WTC11 (cell line): ENCODE measurements around the gene PHRF1. TPM values are rescaled to one million over a fixed set of nuclear protein-coding genes. Genes with fewer than 3 reads are reported as not detected.

Source experiments
- ATAC-seq: fragments of 200-7000 bp; cut with Tn5 transposase; 2 replicates; pipeline ENCODE4 v1.10.0; 2021; ENCODE audit warnings: mild to moderate bottlenecking, moderate library complexity
- CTCF ChIA-PET: fragments of 300-600 bp; sonication (Branson Sonifier 250); formaldehyde crosslinking; loops from one replicate; lab custom pipeline; 2021; ENCODE audit warnings: antibody characterized with exemption; lab: Charles Lee
- POLR2A ChIA-PET: fragments of 350-600 bp; sonication (Branson Sonifier 250); formaldehyde crosslinking; loops from one replicate; lab custom pipeline; 2021; ENCODE audit warnings: antibody characterized with exemption; lab: Charles Lee
- DNase-seq: peaks from one replicate; pipeline ENCODE4 v3.0.0; 2021; ENCODE audit warnings: low spot score
- H3K27ac Mint-ChIP-seq: 2 replicates; pipeline ENCODE4 v1.8.0; 2021; ENCODE audit warnings: mixed read lengths
- H3K27me3 Mint-ChIP-seq: 2 replicates; pipeline ENCODE4 v1.8.0; 2021; ENCODE audit warnings: low read depth, mild to moderate bottlenecking, moderate library complexity, mixed read lengths
- H3K36me3 Mint-ChIP-seq: 2 replicates; pipeline ENCODE4 v1.8.0; 2021; ENCODE audit warnings: mixed read lengths
- H3K4me1 Mint-ChIP-seq: 2 replicates; pipeline ENCODE4 v1.8.0; 2022; ENCODE audit warnings: mixed read lengths
- H3K4me3 Mint-ChIP-seq: 2 replicates; pipeline ENCODE4 v1.8.0; 2021; ENCODE audit warnings: mild to moderate bottlenecking, moderate library complexity, mixed read lengths
- H3K9me3 Mint-ChIP-seq: 2 replicates; pipeline ENCODE4 v1.8.0; 2021; ENCODE audit warnings: mixed read lengths
- ETV6 ChIP-seq: sonication (generic); formaldehyde crosslinking; IDR thresholded peaks from 2 replicates; pipeline ENCODE4 v1.8.1; 2022; ENCODE audit warnings: mild to moderate bottlenecking, missing genetic modification reagents
- FOXJ3 ChIP-seq: sonication (generic); formaldehyde crosslinking; IDR thresholded peaks from 2 replicates; pipeline ENCODE4 v1.9.0; 2021; ENCODE audit warnings: missing genetic modification reagents, mild to moderate bottlenecking, borderline replicate concordance
- GRHL2 ChIP-seq: fragments of 250-450 bp; sonication (Bioruptor Pico); IDR thresholded peaks from 2 replicates; pipeline ENCODE4 v1.8.0; 2022; ENCODE audit warnings: mild to moderate bottlenecking, moderate library complexity; ENCODE audit not compliant: insufficient replicate concordance, severe bottlenecking
- HMGA2 ChIP-seq: fragments of 250-450 bp; sonication (Bioruptor Pico); IDR thresholded peaks from 2 replicates; pipeline ENCODE4 v1.4.0; 2021; ENCODE audit warnings: mild to moderate bottlenecking, moderate library complexity
- MXD4 ChIP-seq: fragments of 250-450 bp; sonication (Bioruptor Pico); IDR thresholded peaks from 2 replicates; pipeline ENCODE4 v1.8.0; 2021; ENCODE audit warnings: mild to moderate bottlenecking, moderate library complexity, borderline replicate concordance
- NFATC4 ChIP-seq: fragments of 250-450 bp; sonication (Bioruptor Pico); IDR thresholded peaks from 2 replicates; pipeline ENCODE4 v1.9.0; 2021; ENCODE audit warnings: mild to moderate bottlenecking
- NR1H2 ChIP-seq: sonication (generic); formaldehyde crosslinking; IDR thresholded peaks from 2 replicates; pipeline ENCODE4 v1.9.0; 2021; ENCODE audit warnings: mild to moderate bottlenecking, moderate library complexity, missing genetic modification reagents
- NR2C2 ChIP-seq: sonication (generic); formaldehyde crosslinking; IDR thresholded peaks from 2 replicates; pipeline ENCODE4 v1.8.0; 2022; ENCODE audit warnings: mild to moderate bottlenecking, missing genetic modification reagents
- RELA ChIP-seq: sonication (generic); formaldehyde crosslinking; IDR thresholded peaks from 2 replicates; pipeline ENCODE4 v1.8.1; 2022; ENCODE audit warnings: missing genetic modification reagents, mild to moderate bottlenecking, borderline replicate concordance
- SMAD4 ChIP-seq: sonication (generic); formaldehyde crosslinking; IDR thresholded peaks from 2 replicates; pipeline ENCODE4 v1.8.0; 2022; ENCODE audit warnings: mild to moderate bottlenecking, missing genetic modification reagents
- TCF7 ChIP-seq: sonication (generic); formaldehyde crosslinking; IDR thresholded peaks from 2 replicates; pipeline ENCODE4 v1.8.0; 2022; ENCODE audit warnings: mild to moderate bottlenecking, low read depth, missing genetic modification reagents, moderate library complexity
- TEAD4 ChIP-seq: sonication (generic); formaldehyde crosslinking; IDR thresholded peaks from 2 replicates; pipeline ENCODE4 v1.8.0; 2022; ENCODE audit warnings: mild to moderate bottlenecking, missing genetic modification reagents
- ZBTB21 ChIP-seq: sonication (generic); formaldehyde crosslinking; IDR thresholded peaks from 2 replicates; pipeline ENCODE4 v1.8.1; 2023; ENCODE audit warnings: mild to moderate bottlenecking, missing genetic modification reagents, borderline replicate concordance
- ZNF138 ChIP-seq: sonication (generic); formaldehyde crosslinking; conservative IDR thresholded peaks from 2 replicates; pipeline ENCODE4 v1.8.1; 2022; ENCODE audit warnings: mild to moderate bottlenecking, moderate library complexity, missing genetic modification reagents
- ZNF263 ChIP-seq: sonication (generic); formaldehyde crosslinking; IDR thresholded peaks from 2 replicates; pipeline ENCODE4 v1.8.1; 2022; ENCODE audit warnings: low read depth, mild to moderate bottlenecking, moderate library complexity, missing genetic modification reagents
- ZNF317 ChIP-seq: sonication (generic); formaldehyde crosslinking; IDR thresholded peaks from 2 replicates; pipeline ENCODE4 v1.8.1; 2023; ENCODE audit warnings: low read depth, mild to moderate bottlenecking, moderate library complexity, missing genetic modification reagents, borderline replicate concordance
- total RNA-seq: library from RNA; stranded (reverse); gene quantifications from 3 replicates; pipeline ENCODE4 v1.2.3, GENCODE V29; 2021
- TF ChIP-seq, protein P1 (sequence below): fragments of 250-450 bp; sonication (Bioruptor Pico); IDR thresholded peaks from 2 replicates; pipeline ENCODE4 v1.9.0; 2021; ENCODE audit warnings: mild to moderate bottlenecking, borderline replicate concordance
- TF ChIP-seq, protein P2 (sequence below): sonication (generic); formaldehyde crosslinking; IDR thresholded peaks from 2 replicates; pipeline ENCODE4 v1.8.1; 2022; ENCODE audit warnings: low read depth, mild to moderate bottlenecking, moderate library complexity, missing genetic modification reagents, borderline replicate concordance
- TF ChIP-seq, protein P3 (sequence below): sonication (generic); formaldehyde crosslinking; IDR thresholded peaks from 2 replicates; pipeline ENCODE4 v1.8.0; 2022; ENCODE audit warnings: mild to moderate bottlenecking, missing genetic modification reagents
- TF ChIP-seq, protein P4 (sequence below): sonication (generic); formaldehyde crosslinking; IDR thresholded peaks from 2 replicates; pipeline ENCODE4 v1.8.1; 2023; ENCODE audit warnings: mild to moderate bottlenecking, missing genetic modification reagents, moderate library complexity
- TF ChIP-seq, protein P5 (sequence below): sonication (generic); formaldehyde crosslinking; IDR thresholded peaks from 2 replicates; pipeline ENCODE4 v1.8.0; 2022; ENCODE audit warnings: mild to moderate bottlenecking, missing genetic modification reagents
- TF ChIP-seq, protein P6 (sequence below): sonication (generic); formaldehyde crosslinking; IDR thresholded peaks from 2 replicates; pipeline ENCODE4 v1.8.1; 2023; ENCODE audit warnings: mild to moderate bottlenecking, missing genetic modification reagents, moderate library complexity
- TF ChIP-seq, protein P7 (sequence below): fragments of 250-450 bp; sonication (Bioruptor Pico); IDR thresholded peaks from 2 replicates; pipeline ENCODE4 v1.9.0; 2021; ENCODE audit warnings: mild to moderate bottlenecking
- TF ChIP-seq, protein P8 (sequence below): sonication (generic); formaldehyde crosslinking; IDR thresholded peaks from 2 replicates; pipeline ENCODE4 v1.8.0; 2022; ENCODE audit warnings: mild to moderate bottlenecking, missing genetic modification reagents

Gene PHRF1
- total RNA-seq, 1 experiment from 2014 or later: 46.9 TPM

DNA sequence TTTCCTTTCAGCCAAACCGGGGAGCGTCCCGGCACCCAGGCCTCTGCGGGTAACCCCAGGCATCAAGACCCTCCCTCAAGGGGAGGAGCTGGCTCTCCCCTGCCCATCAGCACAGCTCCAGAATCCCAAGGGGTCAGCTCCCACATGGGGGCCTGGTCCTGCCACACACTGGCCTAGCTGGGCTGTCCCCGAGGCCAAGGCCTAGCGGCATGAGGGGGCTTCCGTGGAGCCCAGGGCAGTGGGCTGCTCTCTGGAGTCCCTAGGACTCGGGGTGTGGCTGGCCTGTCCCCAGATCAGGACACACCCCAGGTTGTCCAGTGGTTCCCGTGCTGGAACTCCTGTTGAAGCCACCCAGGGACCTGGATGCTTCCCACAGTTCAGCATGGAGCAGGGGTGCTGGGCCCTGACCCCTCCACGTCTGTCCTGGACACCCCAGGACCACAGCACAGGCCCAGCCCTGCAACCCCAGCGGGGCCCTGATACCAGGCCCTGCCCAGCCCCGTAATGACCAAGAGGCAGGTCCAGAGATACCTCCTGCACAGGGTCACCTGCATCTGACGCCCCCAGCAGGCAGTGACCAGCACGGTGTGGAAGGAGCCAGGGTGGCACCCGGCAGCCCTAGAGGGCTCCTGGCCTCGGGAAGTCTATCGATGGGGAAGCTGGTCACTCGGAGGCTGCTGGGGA is 46.4 kb upstream of the PHRF1 start:
- ChIA-PET CTCF (no interaction called here), POLR2A (no interaction called here)
- peaks cover 3% of the 10 kb centered on the region; the same call in 1 of the 2 replicates for H3K27me3 Mint-ChIP-seq
- DNase-seq: no peak
- H3K27ac Mint-ChIP-seq: no peak overlapping the region
- no peak overlapping the region for H3K4me3 Mint-ChIP-seq
- no peaks in the 10 kb centered on the region for H3K4me1 Mint-ChIP-seq
- H3K36me3 Mint-ChIP-seq: peaks cover 5% of the 10 kb centered on the region; the same call in 1 of the 2 replicates
- H3K9me3 Mint-ChIP-seq: no peaks in the 10 kb centered on the region
- no peak for ATAC-seq
- TF ChIP-seq, protein P1, sequence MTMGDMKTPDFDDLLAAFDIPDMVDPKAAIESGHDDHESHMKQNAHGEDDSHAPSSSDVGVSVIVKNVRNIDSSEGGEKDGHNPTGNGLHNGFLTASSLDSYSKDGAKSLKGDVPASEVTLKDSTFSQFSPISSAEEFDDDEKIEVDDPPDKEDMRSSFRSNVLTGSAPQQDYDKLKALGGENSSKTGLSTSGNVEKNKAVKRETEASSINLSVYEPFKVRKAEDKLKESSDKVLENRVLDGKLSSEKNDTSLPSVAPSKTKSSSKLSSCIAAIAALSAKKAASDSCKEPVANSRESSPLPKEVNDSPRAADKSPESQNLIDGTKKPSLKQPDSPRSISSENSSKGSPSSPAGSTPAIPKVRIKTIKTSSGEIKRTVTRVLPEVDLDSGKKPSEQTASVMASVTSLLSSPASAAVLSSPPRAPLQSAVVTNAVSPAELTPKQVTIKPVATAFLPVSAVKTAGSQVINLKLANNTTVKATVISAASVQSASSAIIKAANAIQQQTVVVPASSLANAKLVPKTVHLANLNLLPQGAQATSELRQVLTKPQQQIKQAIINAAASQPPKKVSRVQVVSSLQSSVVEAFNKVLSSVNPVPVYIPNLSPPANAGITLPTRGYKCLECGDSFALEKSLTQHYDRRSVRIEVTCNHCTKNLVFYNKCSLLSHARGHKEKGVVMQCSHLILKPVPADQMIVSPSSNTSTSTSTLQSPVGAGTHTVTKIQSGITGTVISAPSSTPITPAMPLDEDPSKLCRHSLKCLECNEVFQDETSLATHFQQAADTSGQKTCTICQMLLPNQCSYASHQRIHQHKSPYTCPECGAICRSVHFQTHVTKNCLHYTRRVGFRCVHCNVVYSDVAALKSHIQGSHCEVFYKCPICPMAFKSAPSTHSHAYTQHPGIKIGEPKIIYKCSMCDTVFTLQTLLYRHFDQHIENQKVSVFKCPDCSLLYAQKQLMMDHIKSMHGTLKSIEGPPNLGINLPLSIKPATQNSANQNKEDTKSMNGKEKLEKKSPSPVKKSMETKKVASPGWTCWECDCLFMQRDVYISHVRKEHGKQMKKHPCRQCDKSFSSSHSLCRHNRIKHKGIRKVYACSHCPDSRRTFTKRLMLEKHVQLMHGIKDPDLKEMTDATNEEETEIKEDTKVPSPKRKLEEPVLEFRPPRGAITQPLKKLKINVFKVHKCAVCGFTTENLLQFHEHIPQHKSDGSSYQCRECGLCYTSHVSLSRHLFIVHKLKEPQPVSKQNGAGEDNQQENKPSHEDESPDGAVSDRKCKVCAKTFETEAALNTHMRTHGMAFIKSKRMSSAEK: no peak
- TF ChIP-seq HMGA2 (CRISPR knock-in tag): no peak
- TF ChIP-seq NR1H2 (CRISPR knock-in tag): no peak
- TF ChIP-seq, protein P2, sequence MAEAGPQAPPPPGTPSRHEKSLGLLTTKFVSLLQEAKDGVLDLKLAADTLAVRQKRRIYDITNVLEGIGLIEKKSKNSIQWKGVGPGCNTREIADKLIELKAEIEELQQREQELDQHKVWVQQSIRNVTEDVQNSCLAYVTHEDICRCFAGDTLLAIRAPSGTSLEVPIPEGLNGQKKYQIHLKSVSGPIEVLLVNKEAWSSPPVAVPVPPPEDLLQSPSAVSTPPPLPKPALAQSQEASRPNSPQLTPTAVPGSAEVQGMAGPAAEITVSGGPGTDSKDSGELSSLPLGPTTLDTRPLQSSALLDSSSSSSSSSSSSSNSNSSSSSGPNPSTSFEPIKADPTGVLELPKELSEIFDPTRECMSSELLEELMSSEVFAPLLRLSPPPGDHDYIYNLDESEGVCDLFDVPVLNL: no peak
- TF ChIP-seq, protein P3, sequence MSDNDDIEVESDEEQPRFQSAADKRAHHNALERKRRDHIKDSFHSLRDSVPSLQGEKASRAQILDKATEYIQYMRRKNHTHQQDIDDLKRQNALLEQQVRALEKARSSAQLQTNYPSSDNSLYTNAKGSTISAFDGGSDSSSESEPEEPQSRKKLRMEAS (CRISPR knock-in tag): no peak
- TF ChIP-seq NR2C2: no peak
- TF ChIP-seq ZBTB21 (CRISPR knock-in tag): no peak
- no peak for TF ChIP-seq TEAD4 (CRISPR knock-in tag)

DNA sequence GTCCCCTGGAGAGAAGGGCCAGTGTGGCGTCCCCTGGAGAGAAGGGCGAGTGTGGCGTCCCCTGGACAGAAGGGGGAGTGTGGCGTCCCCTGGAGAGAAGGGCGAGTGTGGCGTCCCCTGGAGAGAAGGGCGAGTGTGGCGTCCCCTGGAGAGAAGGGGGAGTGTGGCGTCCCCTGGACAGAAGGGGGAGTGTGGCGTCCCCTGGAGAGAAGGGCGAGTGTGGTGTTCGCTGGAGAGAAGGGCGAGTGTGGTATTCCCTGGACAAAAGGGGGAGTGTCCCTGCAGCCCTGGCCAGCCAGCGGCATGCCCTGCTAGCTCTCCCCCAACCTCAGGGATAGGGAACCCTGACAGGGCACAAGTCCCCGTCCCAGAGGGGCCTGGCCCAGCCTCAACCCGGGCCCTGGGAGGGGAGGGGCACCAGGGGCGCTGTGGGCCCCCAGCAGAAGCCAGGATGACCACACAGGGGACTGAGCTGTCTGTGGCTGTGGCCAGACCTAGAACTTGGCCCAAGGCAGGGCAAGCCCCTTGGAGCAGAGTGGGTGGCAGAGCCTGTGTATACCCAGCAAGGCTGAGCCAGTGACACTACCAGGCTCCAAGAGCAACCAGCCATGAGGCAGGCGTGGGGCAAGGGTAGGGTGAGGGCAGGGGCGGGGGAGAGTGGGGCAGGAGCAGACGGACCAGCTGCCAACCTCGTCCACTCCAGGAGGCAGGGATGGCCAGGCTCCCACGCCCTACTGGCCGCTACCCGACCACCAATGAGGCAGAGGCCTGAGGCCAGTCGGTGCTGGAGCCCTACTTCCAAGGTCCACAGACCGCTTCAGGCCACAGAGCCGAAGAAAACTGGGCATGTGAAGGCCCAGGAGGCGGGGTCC is 45.1 kb upstream of the PHRF1 start:
- Mint-ChIP-seq H3K4me1 (no peaks in the 10 kb centered on the region), H3K27me3 (peaks cover 2% of the 10 kb centered on the region), H3K9me3 (no peaks in the 10 kb centered on the region), H3K4me3 (no peak overlapping the region), H3K36me3 (peaks cover 5% of the 10 kb centered on the region; the same call in 1 of the 2 replicates), H3K27ac (no peak overlapping the region)
- CTCF ChIA-PET: interaction anchor here (1.3 kb wide), 1 partner anchor 124 kb away, joined by 4 read pairs; no protein-coding TSS in a partner anchor
- DNase-seq (peak; percentile 10), ATAC-seq (no peak)
- POLR2A ChIA-PET: no interaction called here
- TF ChIP-seq GRHL2 (CRISPR knock-in tag) (no peak), ETV6 (CRISPR knock-in tag) (no peak), ZNF317 (no peak), RELA (CRISPR knock-in tag) (no peak), MXD4 (CRISPR knock-in tag) (no peak), TCF7 (no peak), ZNF263 (CRISPR knock-in tag) (no peak), SMAD4 (CRISPR knock-in tag) (no peak), FOXJ3 (CRISPR knock-in tag) (no peak), NFATC4 (CRISPR knock-in tag) (no peak), ZNF138 (CRISPR knock-in tag) (no peak)
- TF ChIP-seq, protein P4, sequence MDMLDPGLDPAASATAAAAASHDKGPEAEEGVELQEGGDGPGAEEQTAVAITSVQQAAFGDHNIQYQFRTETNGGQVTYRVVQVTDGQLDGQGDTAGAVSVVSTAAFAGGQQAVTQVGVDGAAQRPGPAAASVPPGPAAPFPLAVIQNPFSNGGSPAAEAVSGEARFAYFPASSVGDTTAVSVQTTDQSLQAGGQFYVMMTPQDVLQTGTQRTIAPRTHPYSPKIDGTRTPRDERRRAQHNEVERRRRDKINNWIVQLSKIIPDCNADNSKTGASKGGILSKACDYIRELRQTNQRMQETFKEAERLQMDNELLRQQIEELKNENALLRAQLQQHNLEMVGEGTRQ (CRISPR knock-in tag): no peak
- TF ChIP-seq, protein P5, sequence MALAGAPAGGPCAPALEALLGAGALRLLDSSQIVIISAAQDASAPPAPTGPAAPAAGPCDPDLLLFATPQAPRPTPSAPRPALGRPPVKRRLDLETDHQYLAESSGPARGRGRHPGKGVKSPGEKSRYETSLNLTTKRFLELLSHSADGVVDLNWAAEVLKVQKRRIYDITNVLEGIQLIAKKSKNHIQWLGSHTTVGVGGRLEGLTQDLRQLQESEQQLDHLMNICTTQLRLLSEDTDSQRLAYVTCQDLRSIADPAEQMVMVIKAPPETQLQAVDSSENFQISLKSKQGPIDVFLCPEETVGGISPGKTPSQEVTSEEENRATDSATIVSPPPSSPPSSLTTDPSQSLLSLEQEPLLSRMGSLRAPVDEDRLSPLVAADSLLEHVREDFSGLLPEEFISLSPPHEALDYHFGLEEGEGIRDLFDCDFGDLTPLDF (CRISPR knock-in tag): no peak
- TF ChIP-seq, protein P6, sequence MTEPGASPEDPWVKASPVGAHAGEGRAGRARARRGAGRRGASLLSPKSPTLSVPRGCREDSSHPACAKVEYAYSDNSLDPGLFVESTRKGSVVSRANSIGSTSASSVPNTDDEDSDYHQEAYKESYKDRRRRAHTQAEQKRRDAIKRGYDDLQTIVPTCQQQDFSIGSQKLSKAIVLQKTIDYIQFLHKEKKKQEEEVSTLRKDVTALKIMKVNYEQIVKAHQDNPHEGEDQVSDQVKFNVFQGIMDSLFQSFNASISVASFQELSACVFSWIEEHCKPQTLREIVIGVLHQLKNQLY (CRISPR knock-in tag): no peak
- TF ChIP-seq, protein P7, sequence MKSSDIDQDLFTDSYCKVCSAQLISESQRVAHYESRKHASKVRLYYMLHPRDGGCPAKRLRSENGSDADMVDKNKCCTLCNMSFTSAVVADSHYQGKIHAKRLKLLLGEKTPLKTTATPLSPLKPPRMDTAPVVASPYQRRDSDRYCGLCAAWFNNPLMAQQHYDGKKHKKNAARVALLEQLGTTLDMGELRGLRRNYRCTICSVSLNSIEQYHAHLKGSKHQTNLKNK (CRISPR knock-in tag): no peak
- TF ChIP-seq, protein P8, sequence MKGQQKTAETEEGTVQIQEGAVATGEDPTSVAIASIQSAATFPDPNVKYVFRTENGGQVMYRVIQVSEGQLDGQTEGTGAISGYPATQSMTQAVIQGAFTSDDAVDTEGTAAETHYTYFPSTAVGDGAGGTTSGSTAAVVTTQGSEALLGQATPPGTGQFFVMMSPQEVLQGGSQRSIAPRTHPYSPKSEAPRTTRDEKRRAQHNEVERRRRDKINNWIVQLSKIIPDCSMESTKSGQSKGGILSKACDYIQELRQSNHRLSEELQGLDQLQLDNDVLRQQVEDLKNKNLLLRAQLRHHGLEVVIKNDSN (CRISPR knock-in tag): no peak
